Anterior cingulate cortex (tissue), 58 donors: ENCODE measurements around the gene ENAH.

Source experiments
- DNase-seq, 58 donors: peaks; one replicate each; lab custom pipeline; 2025; lab: John Stamatoyannopoulos, UW

ENAH gene

GRCh38 chr1:225610539-225610938 is 42.4 kb downstream of the ENAH start:
- DNase-seq, result no peak

- DNase-seq, result no peak
These were observed 44.7 kb downstream of the ENAH start for GRCh38 chr1:225608014-225608796.

- no peak for DNase-seq
These were observed 45.6 kb downstream of the ENAH start for GRCh38 chr1:225607355-225607754.

GRCh38 chr1:225603538-225604354 is 49.2 kb downstream of the ENAH start:
- DNase-seq, result no peak

GRCh38 chr1:225602590-225603206 is 50.2 kb downstream of the ENAH start:
- DNase-seq, result no peak

- DNase-seq, result no peak
These were observed 50.9 kb downstream of the ENAH start for GRCh38 chr1:225601902-225602589.

- DNase-seq, result no peak
These were observed 54.1 kb downstream of the ENAH start for GRCh38 chr1:225598847-225599246.

- no peak for DNase-seq
These were observed 54.9 kb downstream of the ENAH start for GRCh38 chr1:225597926-225598575.

- no peak for DNase-seq
These were observed 56.2 kb downstream of the ENAH start for GRCh38 chr1:225596736-225597135.

- no peak for DNase-seq
These were observed 56.9 kb downstream of the ENAH start for GRCh38 chr1:225595974-225596551.

- no peak for DNase-seq
These were observed 57.5 kb downstream of the ENAH start for GRCh38 chr1:225595452-225595851.

- no peak for DNase-seq
These were observed 59.5 kb downstream of the ENAH start for GRCh38 chr1:225593414-225593813.

GRCh38 chr1:225592362-225593025 is 60.4 kb downstream of the ENAH start:
- no peak for DNase-seq

GRCh38 chr1:225587310-225587709 is 65.6 kb downstream of the ENAH start:
- no peak for DNase-seq

GRCh38 chr1:225581186-225581585 is 71.7 kb downstream of the ENAH start:
- DNase-seq, result no peak

GRCh38 chr1:225580238-225581099 is 72.5 kb downstream of the ENAH start:
- DNase-seq, result no peak

GRCh38 chr1:225578251-225578977 is 74.5 kb downstream of the ENAH start:
- no peak for DNase-seq

GRCh38 chr1:225577241-225577640 is 75.7 kb downstream of the ENAH start:
- DNase-seq, result no peak
